ENCODE results near the gene SLC25A38.

GRCh38 chr3:39398700-39399099 is 15.5 kb downstream of the SLC25A38 start:
- TF ChIP-seq, protein P1, sequence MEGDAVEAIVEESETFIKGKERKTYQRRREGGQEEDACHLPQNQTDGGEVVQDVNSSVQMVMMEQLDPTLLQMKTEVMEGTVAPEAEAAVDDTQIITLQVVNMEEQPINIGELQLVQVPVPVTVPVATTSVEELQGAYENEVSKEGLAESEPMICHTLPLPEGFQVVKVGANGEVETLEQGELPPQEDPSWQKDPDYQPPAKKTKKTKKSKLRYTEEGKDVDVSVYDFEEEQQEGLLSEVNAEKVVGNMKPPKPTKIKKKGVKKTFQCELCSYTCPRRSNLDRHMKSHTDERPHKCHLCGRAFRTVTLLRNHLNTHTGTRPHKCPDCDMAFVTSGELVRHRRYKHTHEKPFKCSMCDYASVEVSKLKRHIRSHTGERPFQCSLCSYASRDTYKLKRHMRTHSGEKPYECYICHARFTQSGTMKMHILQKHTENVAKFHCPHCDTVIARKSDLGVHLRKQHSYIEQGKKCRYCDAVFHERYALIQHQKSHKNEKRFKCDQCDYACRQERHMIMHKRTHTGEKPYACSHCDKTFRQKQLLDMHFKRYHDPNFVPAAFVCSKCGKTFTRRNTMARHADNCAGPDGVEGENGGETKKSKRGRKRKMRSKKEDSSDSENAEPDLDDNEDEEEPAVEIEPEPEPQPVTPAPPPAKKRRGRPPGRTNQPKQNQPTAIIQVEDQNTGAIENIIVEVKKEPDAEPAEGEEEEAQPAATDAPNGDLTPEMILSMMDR (IDR thresholded peaks at IDR 0.05) = no peak
- TF ChIP-seq EZH2 (IDR thresholded peaks at IDR 0.05) = no peak
- no peak for TF ChIP-seq EZH2phosphoT487 (IDR thresholded peaks at IDR 0.05)

Measured in neural progenitor cell (in vitro differentiated cells).